Dermis microvascular lymphatic vessel endothelial cell (primary cell): ENCODE measurements around the gene ENTPD8. TPM values are rescaled to one million over a fixed set of nuclear protein-coding genes. Genes with fewer than 3 reads are reported as not detected.

Source experiments
- total RNA-seq: library from RNA; depleted of rRNA; stranded (reverse); fragments of >200 nt; gene quantifications from 2 replicates; pipeline ENCODE4 v1.2.1, GENCODE V29; 2014

ENTPD8 gene
- total RNA-seq, 1 donor from 2014 or later, result 0.26 TPM

Other genes starting within 250 kb of the ENTPD8 start
- gene TPRN, start 240.6 kb downstream of the ENTPD8 start, total RNA-seq, result 3.3 and 4.4 TPM in 2 replicates
- 19.8 and 25.7 TPM in 2 replicates for gene TMEM203, start 235.7 kb downstream of the ENTPD8 start, total RNA-seq
- 2.4 and 3.2 TPM in 2 replicates for gene NDOR1, start 235.7 kb downstream of the ENTPD8 start, total RNA-seq
- under 0.01 and 0.13 TPM in 2 replicates for gene RNF208, start 219.1 kb downstream of the ENTPD8 start, total RNA-seq
- 0.13 and 0.25 TPM in 2 replicates for gene CYSRT1, start 216.2 kb downstream of the ENTPD8 start, total RNA-seq
- gene RNF224, start 213.9 kb downstream of the ENTPD8 start, total RNA-seq, result under 0.01 TPM in 1 of 2 replicates, not detected in the other
- gene SLC34A3, start 210.5 kb downstream of the ENTPD8 start, total RNA-seq, result not detected in 2 replicates
- gene TUBB4B, start 200.1 kb downstream of the ENTPD8 start, total RNA-seq, result 127 and 144 TPM in 2 replicates
- not detected in 2 replicates for gene STPG3, start 190.1 kb downstream of the ENTPD8 start, total RNA-seq
- gene NELFB, start 186.0 kb downstream of the ENTPD8 start, total RNA-seq, result 55.4 and 56.7 TPM in 2 replicates
- gene TOR4A, start 163.6 kb downstream of the ENTPD8 start, total RNA-seq, result 23.5 and 31.4 TPM in 2 replicates
- gene NRARP, start 139.1 kb downstream of the ENTPD8 start, total RNA-seq, result 36.6 and 52.0 TPM in 2 replicates
- gene EXD3, start 18.2 kb downstream of the ENTPD8 start, total RNA-seq, result 12.2 and 20.1 TPM in 2 replicates
- gene NOXA1, start 18.0 kb downstream of the ENTPD8 start, total RNA-seq, result 1.3 and 2.1 TPM in 2 replicates
- 13.2 and 23.8 TPM in 2 replicates for gene NSMF, start 18.0 kb upstream of the ENTPD8 start, total RNA-seq
- gene PNPLA7, start 109.0 kb upstream of the ENTPD8 start, total RNA-seq, result 0.39 and 1.1 TPM in 2 replicates
- 45.6 and 45.8 TPM in 2 replicates for gene MRPL41, start 110.5 kb upstream of the ENTPD8 start, total RNA-seq
- gene DPH7, start 137.6 kb upstream of the ENTPD8 start, total RNA-seq, result 15.5 and 20.4 TPM in 2 replicates
- gene ZMYND19, start 149.2 kb upstream of the ENTPD8 start, total RNA-seq, result 13.7 and 15.0 TPM in 2 replicates
- 22.3 and 26.8 TPM in 2 replicates for gene ARRDC1, start 164.3 kb upstream of the ENTPD8 start, total RNA-seq
- 38.3 and 47.4 TPM in 2 replicates for gene EHMT1, start 177.6 kb upstream of the ENTPD8 start, total RNA-seq